ENCODE results near the gene SHISA9.

Gene SHISA9

DNA sequence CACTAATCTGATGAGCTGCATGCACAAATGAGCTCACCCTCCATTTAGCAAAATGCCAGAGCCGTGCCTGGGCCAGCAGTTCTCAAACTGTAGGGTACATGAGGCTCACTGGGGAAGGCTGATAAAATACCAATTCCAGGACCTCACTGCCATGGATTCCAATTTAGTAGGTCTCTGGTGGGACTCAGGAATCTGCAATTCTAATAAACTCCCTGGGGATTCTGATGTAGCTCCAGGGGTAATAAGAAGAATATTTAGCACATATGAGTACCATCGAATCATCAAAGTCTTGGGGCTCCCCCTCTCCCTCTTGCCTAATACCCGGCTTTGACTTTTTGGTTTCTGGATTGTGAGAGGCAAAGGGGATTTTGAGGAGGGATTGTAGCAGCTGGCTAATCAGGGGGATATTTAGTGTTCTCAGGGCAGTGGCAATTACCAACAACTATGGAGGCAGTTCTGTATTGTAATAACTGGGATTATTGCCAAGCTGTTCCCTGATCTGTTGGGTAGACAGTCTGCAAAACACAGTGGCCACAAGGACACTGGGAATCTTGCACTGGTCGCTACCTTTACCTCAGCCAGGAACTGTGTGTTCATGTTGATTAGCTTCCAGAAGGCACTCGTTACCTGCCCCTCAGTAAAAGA, 140.4 kb downstream of the SHISA9 start:
- Histone ChIP-seq H3K27me3 (ENCODE audit: control insufficient read depth, low read length) (no peaks in the 10 kb centered on the region), H3K27ac (ENCODE audit: low read depth, low read length) (no peak overlapping the region), H3K9me3 (ENCODE audit: control insufficient read depth, insufficient read depth, low read length) (no peaks in the 10 kb centered on the region), H4K20me1 (ENCODE audit: control insufficient read depth, insufficient read depth, low read depth, low read length) (no peaks in the 10 kb centered on the region), H3K4me3 (ENCODE audit: low read length) (no peak overlapping the region), H3K4me2 (ENCODE audit: low read length) (no peak overlapping the region), H3K79me2 (ENCODE audit: control insufficient read depth, low read length) (no peaks in the 10 kb centered on the region), H3K36me3 (ENCODE audit: control insufficient read depth, low read length) (no peaks in the 10 kb centered on the region), H3K9me2 (replicated peaks; ENCODE audit: control insufficient read depth, low read length) (no peaks in the 10 kb centered on the region), H3F3A (ENCODE audit: control insufficient read depth, insufficient read depth) (no peaks in the 10 kb centered on the region), H3K4me1 (ENCODE audit: control insufficient read depth, low read length) (no peaks in the 10 kb centered on the region)
- no peak for TF ChIP-seq EZH2phosphoT487 (IDR thresholded peaks at IDR 0.05; ENCODE audit: borderline replicate concordance, low read length)
- TF ChIP-seq CTCF (IDR thresholded peaks at IDR 0.05; ENCODE audit: low read depth, low read length, poor library complexity, severe bottlenecking): no peak

GRCh38 chr16:13042291-13042685, 140.9 kb downstream of the SHISA9 start:
- no peaks in the 10 kb centered on the region for H3K9me3 ChIP-seq (ENCODE audit: control insufficient read depth, insufficient read depth, low read length)
- no peak overlapping the region for H3K4me2 ChIP-seq (ENCODE audit: low read length)
- no peaks in the 10 kb centered on the region for H3F3A ChIP-seq (ENCODE audit: control insufficient read depth, insufficient read depth)
- H4K20me1 ChIP-seq (ENCODE audit: control insufficient read depth, insufficient read depth, low read depth, low read length): no peaks in the 10 kb centered on the region
- H3K79me2 ChIP-seq (ENCODE audit: control insufficient read depth, low read length): no peaks in the 10 kb centered on the region
- H3K9me2 ChIP-seq (replicated peaks; ENCODE audit: control insufficient read depth, low read length): no peaks in the 10 kb centered on the region
- no peaks in the 10 kb centered on the region for H3K4me1 ChIP-seq (ENCODE audit: control insufficient read depth, low read length)
- H3K27ac ChIP-seq (ENCODE audit: low read depth, low read length): no peak overlapping the region
- no peak overlapping the region for H3K4me3 ChIP-seq (ENCODE audit: low read length)
- no peaks in the 10 kb centered on the region for H3K27me3 ChIP-seq (ENCODE audit: control insufficient read depth, low read length)
- TF ChIP-seq CTCF (IDR thresholded peaks at IDR 0.05; ENCODE audit: low read depth, low read length, poor library complexity, severe bottlenecking) (no peak), EZH2phosphoT487 (IDR thresholded peaks at IDR 0.05; ENCODE audit: borderline replicate concordance, low read length) (no peak)
- no peaks in the 10 kb centered on the region for H3K36me3 ChIP-seq (ENCODE audit: control insufficient read depth, low read length)

GRCh38 chr16:13046061-13046821, 144.8 kb downstream of the SHISA9 start:
- Histone ChIP-seq H3K4me1 (ENCODE audit: control insufficient read depth, low read length) (no peaks in the 10 kb centered on the region), H3K27me3 (ENCODE audit: control insufficient read depth, low read length) (no peaks in the 10 kb centered on the region), H3K27ac (ENCODE audit: low read depth, low read length) (no peak overlapping the region), H3F3A (ENCODE audit: control insufficient read depth, insufficient read depth) (no peaks in the 10 kb centered on the region), H3K36me3 (ENCODE audit: control insufficient read depth, low read length) (no peaks in the 10 kb centered on the region), H3K4me2 (ENCODE audit: low read length) (no peak overlapping the region), H3K79me2 (ENCODE audit: control insufficient read depth, low read length) (no peaks in the 10 kb centered on the region), H3K9me3 (ENCODE audit: control insufficient read depth, insufficient read depth, low read length) (peaks cover 6% of the 10 kb centered on the region), H3K9me2 (replicated peaks; ENCODE audit: control insufficient read depth, low read length) (no peaks in the 10 kb centered on the region), H3K4me3 (ENCODE audit: low read length) (no peak overlapping the region), H4K20me1 (ENCODE audit: control insufficient read depth, insufficient read depth, low read depth, low read length) (no peaks in the 10 kb centered on the region)
- TF ChIP-seq EZH2phosphoT487 (IDR thresholded peaks at IDR 0.05; ENCODE audit: borderline replicate concordance, low read length): no peak
- no peak for TF ChIP-seq CTCF (IDR thresholded peaks at IDR 0.05; ENCODE audit: low read depth, low read length, poor library complexity, severe bottlenecking)
